HG02884 (cell line): ENCODE results near the gene UBE3D.
A peak's percentile ranks its signal among the peaks of the same experiment; 100 is the strongest.

ENCODE experiments used
- ATAC-seq: cut with Tn5 transposase; IDR thresholded peaks from one replicate; pipeline ENCODE4 v1.9.1; 2021; ENCODE audit warnings: mild to moderate bottlenecking, moderate library complexity; ENCODE audit not compliant: unreplicated experiment

Gene UBE3D, protein sequence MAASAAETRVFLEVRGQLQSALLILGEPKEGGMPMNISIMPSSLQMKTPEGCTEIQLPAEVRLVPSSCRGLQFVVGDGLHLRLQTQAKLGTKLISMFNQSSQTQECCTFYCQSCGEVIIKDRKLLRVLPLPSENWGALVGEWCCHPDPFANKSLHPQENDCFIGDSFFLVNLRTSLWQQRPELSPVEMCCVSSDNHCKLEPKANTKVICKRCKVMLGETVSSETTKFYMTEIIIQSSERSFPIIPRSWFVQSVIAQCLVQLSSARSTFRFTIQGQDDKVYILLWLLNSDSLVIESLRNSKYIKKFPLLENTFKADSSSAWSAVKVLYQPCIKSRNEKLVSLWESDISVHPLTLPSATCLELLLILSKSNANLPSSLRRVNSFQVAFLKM

GRCh38 chr6:83065511-83066192 lies at the start of gene UBE3D:
Gene UBE3D (minus strand): TSS chr6:83065841. CDS start chr6:83065718, 123 bp downstream.
- ATAC-seq = peak; percentile 59

DNA sequence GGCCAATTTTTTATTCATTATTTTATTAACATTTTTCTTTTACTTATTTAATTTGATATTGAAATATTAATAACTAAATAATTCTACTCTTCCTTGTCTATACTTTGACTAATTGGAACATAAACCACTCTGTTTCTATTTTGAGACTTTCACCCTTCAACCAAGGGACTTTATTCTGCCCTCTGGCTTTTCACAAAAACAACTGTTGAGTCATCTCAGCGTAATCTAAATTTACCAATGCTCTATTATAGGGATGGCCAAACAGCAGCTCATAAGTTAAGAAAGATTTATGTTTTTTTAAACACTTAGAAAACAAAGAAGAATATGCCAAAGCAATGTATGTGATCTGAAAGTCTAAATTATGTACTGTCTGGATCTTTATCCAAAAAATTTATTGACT lies 48.5 kb upstream of the UBE3D start:
- no peak for ATAC-seq

- ATAC-seq = no peak
Observed at GRCh38 chr6:83113258-83113657, 47.6 kb upstream of the UBE3D start.

- ATAC-seq = no peak
Observed at GRCh38 chr6:83108378-83108777, 42.7 kb upstream of the UBE3D start.

- no peak for ATAC-seq
Observed at GRCh38 chr6:83098589-83098988, 32.9 kb upstream of the UBE3D start.

GRCh38 chr6:83097675-83098074 lies 32.0 kb upstream of the UBE3D start:
- no peak for ATAC-seq

DNA sequence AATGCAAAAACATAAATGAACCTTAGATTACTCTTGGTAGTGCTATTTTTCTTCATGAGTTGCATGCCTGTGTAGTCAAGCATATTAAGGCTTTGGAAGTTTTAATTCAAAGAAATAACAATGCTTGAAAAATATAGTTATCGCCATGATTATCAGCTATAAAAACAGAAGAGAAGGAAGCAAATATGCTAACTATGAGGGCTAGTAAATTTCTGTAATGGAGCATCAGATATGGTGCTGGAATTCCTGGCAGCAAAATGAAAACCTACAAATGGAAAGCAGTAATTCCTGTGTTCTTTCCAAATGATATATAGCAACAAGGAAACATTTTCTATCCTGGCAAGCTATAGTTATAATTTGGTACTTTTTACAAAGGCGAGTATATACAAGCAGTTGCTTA lies 31.6 kb upstream of the UBE3D start:
- ATAC-seq = no peak

DNA sequence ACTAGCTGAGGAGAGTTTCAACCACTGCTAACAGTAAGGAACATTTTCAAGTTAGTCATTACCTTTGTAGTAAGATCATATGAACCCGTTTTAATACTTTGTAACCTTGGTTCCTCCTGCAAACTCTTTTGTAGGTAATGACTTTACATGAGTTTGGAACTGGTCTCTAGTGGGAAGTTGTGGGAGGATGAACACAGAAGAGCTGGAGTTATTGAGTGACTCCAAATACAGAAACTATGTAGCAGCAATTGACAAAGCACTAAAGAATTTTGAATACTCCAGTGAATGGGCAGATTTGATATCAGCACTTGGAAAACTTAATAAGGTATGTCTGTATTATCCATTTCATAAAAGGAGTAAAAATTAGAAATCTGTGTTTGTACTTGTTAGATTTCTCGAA lies 31.1 kb upstream of the UBE3D start:
- no peak for ATAC-seq

- no peak for ATAC-seq
Observed at GRCh38 chr6:83092756-83093399, 27.2 kb upstream of the UBE3D start.

DNA sequence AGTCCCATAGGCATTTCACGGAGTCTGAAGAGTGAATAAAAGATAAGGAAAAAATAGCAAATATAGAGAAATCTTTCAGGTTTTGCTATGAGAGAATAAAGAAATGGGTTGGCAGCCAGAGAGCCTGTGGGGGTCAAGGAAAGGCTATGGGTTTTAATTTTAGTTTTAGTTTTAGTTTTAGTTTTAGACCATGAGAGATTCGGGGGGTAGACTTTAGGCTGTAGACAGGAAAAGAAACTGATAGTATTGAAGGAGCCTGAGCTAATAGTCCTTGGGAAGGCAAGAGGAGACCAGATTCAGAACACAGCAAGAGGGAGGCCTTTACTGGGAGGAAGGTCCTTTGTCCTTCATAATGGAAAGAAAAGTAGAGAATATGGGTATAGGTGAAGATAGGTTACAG lies 21.1 kb upstream of the UBE3D start:
- peak; percentile 99 for ATAC-seq

DNA sequence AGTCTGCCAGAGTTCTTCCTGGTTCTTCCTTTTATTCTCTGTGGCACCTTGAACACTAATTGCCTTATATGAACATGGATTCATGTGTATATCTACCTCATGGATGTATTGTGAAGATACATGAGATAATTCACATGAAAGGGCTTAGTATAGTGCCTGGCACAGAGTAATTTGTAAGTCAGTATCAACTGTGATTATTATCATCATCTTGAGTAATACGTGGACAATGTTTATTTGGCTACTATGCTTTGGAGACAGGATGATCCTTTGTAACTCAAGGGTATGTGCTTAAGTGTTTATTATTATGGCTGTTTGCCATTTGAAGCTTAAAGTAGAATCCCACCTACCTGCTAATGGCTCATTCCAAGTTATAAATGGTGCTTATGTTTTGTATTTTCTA lies 17.8 kb upstream of the UBE3D start:
- ATAC-seq = no peak

DNA sequence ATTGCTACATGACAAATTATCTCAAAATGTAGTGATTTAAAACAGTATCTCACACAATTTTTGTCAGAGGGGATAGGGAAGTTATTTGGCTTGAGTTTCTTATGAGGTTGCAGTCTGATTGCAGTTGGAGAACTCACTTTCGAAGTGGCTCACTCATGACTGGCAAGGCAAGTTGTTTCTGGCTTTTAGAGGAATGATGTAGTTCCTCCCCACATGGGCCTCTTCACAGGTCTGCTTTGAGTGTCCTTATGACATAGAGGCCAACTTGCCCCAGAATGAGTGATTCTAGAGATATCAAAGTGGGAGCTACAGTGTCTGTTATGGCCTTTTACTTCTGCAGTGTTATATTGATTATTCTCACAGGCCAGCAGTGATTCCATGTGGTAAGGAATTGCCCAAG lies 8.0 kb upstream of the UBE3D start:
- ATAC-seq = no peak

DNA sequence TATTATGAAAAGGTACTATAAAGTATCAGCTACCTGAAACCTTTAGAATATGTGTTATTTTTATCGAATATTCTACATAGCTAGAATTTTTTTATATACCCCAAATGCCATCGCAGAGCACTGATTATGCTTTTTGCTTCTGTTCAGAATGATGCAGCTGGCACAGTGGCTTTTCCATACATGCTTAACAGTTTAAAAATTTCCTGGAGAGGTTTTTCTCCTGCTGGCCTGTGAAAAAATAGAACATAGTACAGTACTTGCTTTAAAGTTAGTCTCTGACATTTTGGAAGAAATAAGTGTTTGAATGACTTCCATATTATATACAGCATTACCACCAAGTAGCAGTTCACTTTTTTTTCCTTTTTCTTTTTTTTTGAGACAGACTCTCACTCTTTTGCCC lies 7.1 kb upstream of the UBE3D start:
- no peak for ATAC-seq

GRCh38 chr6:83071707-83072106 lies 6.1 kb upstream of the UBE3D start:
- ATAC-seq = no peak

DNA sequence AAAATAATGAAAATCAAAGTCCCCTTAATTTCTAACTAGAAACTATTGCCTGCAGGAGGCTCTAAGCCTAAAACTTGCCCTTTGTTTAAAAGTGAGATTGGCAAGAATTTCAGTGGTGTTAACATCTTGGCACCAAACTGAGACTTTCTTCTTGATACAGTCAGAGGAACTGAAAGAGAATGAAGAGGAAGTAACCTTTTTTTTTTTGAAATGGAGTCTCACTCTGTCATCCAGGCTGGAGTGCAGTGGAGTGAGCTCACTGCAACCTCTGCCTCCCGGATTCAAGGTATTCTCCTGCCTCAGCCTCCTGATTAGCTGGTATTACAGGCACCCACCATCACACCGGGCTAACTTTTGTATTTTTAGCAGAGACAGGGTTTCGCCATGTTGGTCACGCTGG lies 5.4 kb upstream of the UBE3D start:
- peak; percentile 52 for ATAC-seq

- no peak for ATAC-seq
Observed at GRCh38 chr6:83069633-83070032, 4.0 kb upstream of the UBE3D start.

DNA sequence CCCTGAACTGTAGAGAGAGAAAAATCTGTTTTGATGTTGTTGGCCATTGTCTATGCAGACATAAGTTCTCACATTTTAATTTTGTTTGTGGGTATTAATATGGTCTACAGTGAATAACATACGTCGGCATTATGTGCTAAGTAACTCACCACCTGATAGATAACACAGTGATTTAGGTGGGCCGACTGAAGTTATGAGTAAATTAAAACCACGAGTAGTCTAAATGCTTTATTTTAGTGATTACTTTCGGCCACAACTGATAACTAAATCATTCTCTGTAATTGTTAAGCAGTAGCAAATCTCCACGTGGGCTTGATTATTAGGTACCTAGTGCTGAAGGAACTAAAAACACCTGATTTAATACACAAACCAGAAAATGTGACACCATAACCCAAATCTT lies 3.0 kb upstream of the UBE3D start:
- no peak for ATAC-seq

- ATAC-seq = peak; percentile 77
Observed at GRCh38 chr6:83067448-83068439, 2.1 kb upstream of the UBE3D start, which contains the start of gene DOP1A. Gene DOP1A (plus strand): TSS chr6:83067671. CDS start chr6:83096978, 29,307 bp downstream.

DNA sequence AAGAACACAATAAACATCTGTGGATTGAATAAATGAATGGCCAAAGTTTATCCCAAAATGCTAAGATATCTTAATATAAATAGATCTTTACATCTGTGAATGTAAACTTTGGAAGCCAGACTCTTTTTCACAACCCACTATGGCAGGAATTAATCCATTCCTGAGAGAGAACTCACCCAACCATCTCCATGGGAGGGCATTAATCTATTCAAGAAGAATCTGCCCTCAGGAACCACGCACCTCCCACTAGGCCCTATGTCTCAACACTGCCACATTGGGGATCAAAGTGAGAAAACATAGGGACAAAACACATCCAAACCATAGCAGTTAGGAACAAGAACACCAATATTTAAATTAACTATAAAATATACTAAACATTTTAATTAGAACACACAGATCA lies 3.4 kb downstream of the UBE3D start:
- ATAC-seq = no peak

DNA sequence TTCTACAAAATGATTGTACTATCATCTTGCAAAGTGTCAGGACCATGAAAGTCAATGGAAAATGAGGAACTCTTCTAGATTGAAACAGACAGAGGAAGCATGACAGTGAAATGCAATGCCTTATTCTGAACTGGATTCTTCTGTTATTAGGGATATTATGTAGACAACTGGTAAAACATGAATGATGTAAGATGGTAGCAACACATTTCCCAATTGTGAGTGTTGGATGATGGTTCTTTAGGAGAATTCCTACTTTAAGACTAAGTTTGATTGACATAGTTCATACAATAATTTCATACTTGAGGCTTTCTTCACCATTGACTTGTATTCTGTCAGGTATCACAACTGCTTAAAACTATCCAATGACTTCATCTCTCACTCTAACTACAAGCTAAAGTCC lies 4.5 kb downstream of the UBE3D start:
- ATAC-seq = no peak
